ENCODE measurements around the gene SHF. TPM values are rescaled to one million over a fixed set of nuclear protein-coding genes. Genes with fewer than 3 reads are reported as not detected.

SHF gene
- total and polyA plus RNA-seq, 2 of the 8 experiments (the other 6 are each of a cell fraction or from before 2014, with no cell fraction given), result 13.1 to 26.7 TPM

- TF ChIP-seq SIN3A (conservative IDR thresholded peaks at IDR 0.05 in 1 of 2, IDR thresholded peaks at IDR 0.05 in 1 of 2; ENCODE audit: low read depth in 1 of 2, low read length in 2 of 2) (no peak), RXRA (IDR thresholded peaks at IDR 0.05; ENCODE audit: insufficient read depth, low read depth, low read length) (no peak), SRF (IDR thresholded peaks at IDR 0.05; ENCODE audit: low read depth, low read length) (no peak), RNF2 (IDR thresholded peaks at IDR 0.05; ENCODE audit: borderline replicate concordance, low read depth, low read length, missing control alignments, poor library complexity, severe bottlenecking) (no peak), RFX5 (IDR thresholded peaks at IDR 0.05; ENCODE audit: borderline replicate concordance, low read depth, low read length) (no peak), PHF8 (conservative IDR thresholded peaks at IDR 0.05; ENCODE audit: low read depth, low read length) (no peak)
These were observed 10.5 kb downstream of the SHF start (continued) for GRCh38 chr15:45177285-45177684.
